ENCODE results near the gene TINAGL1. TPM values are rescaled to one million over a fixed set of nuclear protein-coding genes. Genes with fewer than 3 reads are reported as not detected.

TINAGL1 gene
- total RNA-seq, 1 experiment from 2014 or later = 57.9 TPM

DNA sequence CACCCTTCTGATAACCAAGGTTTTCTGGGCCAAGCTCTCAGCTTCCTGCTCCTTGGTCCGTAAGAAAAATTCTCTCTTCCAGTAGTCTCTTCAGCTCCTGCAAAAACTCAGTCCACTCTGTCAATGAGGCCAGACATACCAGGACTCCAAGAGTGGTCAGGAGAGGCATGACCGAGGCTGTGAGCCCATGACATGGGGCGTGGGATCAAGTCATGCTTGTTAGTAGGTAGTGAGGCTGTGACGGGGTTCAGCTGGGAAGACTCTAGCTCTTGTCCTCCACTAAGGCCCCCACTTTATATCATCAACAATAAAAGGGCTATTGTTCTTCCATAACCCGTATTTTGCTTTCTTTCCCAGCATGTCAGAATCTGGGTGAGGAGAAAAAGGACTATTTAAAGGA lies 31.0 kb downstream of the TINAGL1 start (continued):
- TF ChIP-seq, protein P1, sequence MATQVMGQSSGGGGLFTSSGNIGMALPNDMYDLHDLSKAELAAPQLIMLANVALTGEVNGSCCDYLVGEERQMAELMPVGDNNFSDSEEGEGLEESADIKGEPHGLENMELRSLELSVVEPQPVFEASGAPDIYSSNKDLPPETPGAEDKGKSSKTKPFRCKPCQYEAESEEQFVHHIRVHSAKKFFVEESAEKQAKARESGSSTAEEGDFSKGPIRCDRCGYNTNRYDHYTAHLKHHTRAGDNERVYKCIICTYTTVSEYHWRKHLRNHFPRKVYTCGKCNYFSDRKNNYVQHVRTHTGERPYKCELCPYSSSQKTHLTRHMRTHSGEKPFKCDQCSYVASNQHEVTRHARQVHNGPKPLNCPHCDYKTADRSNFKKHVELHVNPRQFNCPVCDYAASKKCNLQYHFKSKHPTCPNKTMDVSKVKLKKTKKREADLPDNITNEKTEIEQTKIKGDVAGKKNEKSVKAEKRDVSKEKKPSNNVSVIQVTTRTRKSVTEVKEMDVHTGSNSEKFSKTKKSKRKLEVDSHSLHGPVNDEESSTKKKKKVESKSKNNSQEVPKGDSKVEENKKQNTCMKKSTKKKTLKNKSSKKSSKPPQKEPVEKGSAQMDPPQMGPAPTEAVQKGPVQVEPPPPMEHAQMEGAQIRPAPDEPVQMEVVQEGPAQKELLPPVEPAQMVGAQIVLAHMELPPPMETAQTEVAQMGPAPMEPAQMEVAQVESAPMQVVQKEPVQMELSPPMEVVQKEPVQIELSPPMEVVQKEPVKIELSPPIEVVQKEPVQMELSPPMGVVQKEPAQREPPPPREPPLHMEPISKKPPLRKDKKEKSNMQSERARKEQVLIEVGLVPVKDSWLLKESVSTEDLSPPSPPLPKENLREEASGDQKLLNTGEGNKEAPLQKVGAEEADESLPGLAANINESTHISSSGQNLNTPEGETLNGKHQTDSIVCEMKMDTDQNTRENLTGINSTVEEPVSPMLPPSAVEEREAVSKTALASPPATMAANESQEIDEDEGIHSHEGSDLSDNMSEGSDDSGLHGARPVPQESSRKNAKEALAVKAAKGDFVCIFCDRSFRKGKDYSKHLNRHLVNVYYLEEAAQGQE (IDR thresholded peaks at IDR 0.05; ENCODE audit: low read depth) = no peak
- TF ChIP-seq EGR1 (IDR thresholded peaks at IDR 0.05; ENCODE audit: low read depth) = no peak

DNA sequence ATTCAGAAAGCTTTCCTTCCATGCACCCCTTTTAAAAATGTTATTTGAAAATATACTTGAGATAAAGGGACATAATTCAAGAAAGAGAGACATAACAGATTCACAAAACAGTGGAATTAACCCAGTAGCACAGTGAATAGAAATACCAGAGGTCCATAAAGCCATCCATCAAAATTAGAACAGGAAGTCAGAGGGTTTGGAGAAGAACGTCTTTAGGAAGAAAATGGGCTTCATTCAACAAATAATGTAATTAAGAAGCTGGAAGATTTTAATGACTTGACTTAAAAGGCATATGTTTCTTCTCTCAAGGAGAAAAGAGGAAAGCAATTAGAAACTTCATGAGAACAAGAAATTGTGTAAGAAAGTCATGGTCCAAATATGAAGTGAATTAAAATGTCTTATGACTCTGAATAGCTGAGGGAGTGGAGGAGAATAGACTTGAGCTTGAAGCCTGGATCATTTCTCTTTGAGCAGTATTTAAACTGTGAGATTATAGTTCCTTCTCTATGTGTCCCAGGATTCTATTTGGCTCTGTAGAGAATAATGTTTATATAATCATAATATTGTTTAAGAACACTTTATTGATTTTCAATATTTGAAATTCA lies 33.3 kb downstream of the TINAGL1 start:
- intact Hi-C loops (cut with micrococcal nuclease) = no loop called here
- Histone ChIP-seq H3K9ac (ENCODE audit: low read length) (no peak overlapping the region), H3K36me3 (ENCODE audit: control insufficient read depth in 1 of 2, insufficient read depth in 2 of 2, low read length in 2 of 2) (no peaks in the 10 kb centered on the region), H3K27me3 (ENCODE audit: insufficient read depth, low read length) (no peaks in the 10 kb centered on the region), H3K27ac (ENCODE audit: low read depth, low read length) (no peak overlapping the region), H3K4me3 (replicated peaks in 1 of 2; ENCODE audit: low read depth in 1 of 2, low read length in 2 of 2) (no peak overlapping the region), H3K4me1 (ENCODE audit: control insufficient read depth in 1 of 2, insufficient read depth in 2 of 2, low read length in 2 of 2) (no peaks in the 10 kb centered on the region), H2AFZ (ENCODE audit: low read depth, low read length, poor library complexity, severe bottlenecking) (no peak overlapping the region), H3K79me2 (ENCODE audit: insufficient read depth, low read length) (no peaks in the 10 kb centered on the region), H3K9me2 (ENCODE audit: insufficient read depth) (no peaks in the 10 kb centered on the region), H3K4me2 (ENCODE audit: low read length) (no peak overlapping the region), H4K20me1 (ENCODE audit: insufficient read depth) (no peaks in the 10 kb centered on the region), H3K9me3 (ENCODE audit: control insufficient read depth in 1 of 2, insufficient read depth in 1 of 2, low read depth in 1 of 2, low read length in 2 of 2) (no peaks in the 10 kb centered on the region)
- DNase-seq (ENCODE audit: low read depth, low spot score) (no peak), ATAC-seq (no peak)
- TF ChIP-seq TCF7L2 (IDR thresholded peaks at IDR 0.05; ENCODE audit: borderline replicate concordance, extremely low read depth, insufficient read depth, insufficient read length) = no peak
- ChIA-PET CTCF (interaction anchor here (1.2 kb wide), 1 partner anchor 9 kb away, joined by 4 read pairs; no protein-coding TSS in a partner anchor), RAD21 (ENCODE audit: low non-redundant PET in 1 of 2, low total read pairs in 2 of 2, uncharacterized antibody in 2 of 2, unreplicated experiment in 2 of 2) (no interaction called here), POLR2A (no interaction called here)
- BruUV-seq (replicated peaks) = no TSS peak
